Measurements from ENCODE around the gene CFAP221.
"Not testable (repeated sequence)": the region's sequence is repeated elsewhere in the genome, so short reads cannot be mapped to it uniquely, and the experiment has no call there.

Gene CFAP221

DNA sequence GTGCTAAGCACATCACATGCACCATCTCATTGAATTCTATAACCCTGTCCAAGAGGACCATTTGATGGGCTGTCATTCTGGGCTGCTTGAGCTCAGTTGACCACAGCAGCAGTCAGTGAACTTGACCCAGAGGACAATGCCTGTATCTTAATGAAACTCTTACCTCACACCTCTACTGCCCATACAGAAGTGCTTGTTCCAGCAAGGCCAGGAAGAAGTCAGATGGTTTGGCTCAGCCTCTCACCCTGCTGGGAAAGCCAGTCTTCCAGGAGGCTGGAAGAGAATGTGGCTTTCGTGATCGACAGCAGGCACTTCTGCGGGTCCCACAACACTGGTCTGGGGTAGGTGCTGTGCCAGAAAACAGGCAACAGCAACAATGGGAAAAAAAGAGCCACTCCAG, 47.3 kb downstream of the CFAP221 start:
- DNase-seq, result no peak

DNA sequence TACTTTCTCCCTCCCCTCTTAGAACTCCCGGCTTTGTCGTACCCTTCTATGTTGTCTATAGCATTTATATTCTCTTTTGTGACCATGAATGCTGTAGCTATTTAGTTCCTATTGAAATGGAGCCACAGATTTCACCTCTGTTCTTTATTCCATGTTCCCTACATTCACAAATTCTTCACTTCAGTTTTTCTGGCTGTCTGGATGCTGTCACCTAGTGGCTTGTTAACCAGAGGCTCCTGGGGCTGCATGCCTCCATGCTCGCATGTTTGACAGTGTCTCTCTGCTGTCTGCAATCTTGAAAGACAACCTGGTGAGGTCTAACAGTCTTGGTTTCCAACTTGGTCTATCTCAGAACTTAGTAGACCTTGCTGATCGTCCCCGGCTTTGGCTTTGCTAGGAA, 48.2 kb downstream of the CFAP221 start:
- no peak for DNase-seq

DNA sequence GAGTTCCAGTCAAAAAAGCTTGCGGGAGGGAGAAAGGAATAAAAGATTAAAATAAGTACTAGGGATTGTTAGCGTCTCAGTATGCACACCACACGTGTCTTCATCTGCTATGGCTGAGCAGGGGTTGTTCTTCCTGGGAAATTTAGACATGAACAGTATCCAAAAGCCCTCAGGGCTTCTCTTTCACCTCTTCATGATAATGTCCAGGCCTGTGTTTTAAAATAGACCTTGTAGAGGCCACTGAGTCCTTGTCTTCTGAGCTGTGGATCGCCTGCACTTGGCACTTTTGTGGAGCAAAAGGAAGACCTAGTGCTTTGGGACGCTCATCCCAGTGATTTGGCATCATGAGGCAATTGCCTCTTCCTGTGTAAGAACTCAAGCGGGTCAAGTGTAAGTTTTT, 52.4 kb downstream of the CFAP221 start:
- DNase-seq, result no peak

DNA sequence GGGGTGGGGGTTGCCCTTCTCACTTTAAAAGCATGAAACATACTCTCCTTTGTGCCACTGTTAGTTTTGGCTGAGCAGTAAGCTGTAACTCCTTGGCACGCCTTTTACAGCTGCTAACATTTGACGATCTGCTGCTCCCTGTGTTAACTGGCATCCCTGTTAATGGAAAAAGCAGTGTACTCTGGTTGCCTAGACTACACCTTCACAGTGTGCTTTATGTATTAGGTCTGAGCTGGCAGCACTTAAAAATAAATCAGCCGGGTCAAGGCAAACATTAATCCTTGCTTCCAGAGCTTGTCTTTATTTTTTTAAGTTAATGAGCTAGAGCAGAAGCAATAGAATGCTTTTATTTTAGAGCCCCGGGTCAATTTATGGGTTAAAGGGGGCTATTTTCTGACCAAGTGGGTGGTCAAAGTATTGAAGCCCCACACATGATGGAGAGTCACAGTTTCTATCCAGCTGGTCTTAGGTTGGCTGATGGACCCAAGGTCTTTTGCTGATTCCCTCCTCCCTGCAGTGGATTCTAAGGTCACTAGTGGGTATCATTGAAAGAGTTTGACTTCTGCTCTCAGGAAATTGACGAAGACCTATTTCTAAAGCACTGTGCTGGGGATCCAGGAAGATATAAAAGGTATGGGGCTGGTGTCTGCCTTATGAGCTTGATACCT, 54.5 kb downstream of the CFAP221 start:
- no peak for DNase-seq

DNA sequence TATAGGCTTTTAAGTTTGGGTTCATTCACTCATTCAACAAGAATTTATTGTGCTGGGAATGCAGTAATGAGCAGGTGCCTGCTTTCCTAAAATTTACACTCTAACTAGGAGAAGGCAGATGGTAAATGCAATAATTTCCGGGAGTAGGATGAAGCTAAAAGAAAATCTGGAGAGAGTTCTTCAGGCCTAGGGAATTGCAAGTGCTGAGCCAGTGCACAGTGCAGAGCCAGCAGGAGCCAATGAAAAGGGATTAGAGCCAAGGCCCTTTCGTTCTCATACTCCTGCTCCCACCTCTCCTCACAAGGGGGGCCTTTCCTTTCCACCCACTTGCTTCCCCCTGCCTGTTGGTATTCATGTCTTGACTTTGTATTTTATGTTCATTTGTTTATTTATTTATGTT, 55.1 kb downstream of the CFAP221 start:
- no peak for DNase-seq

DNA sequence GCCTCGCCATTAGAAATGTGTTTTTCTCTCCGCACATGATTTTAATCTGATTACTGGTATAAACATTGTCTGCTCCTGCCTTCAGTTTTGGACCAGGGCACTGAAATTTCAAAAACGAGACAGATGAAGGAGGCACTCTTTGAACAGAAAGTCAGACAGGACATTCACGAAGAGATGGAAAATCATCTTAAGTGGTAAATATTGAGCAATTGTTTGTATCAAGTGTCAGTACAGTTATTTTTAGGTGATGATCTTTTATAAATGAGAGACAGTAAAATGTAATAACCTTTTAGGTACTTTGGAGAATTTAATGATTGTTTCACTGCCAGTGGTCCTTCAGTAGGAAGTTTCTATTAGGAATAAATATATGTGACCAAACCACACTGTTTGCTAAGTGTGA, 60.8 kb downstream of the CFAP221 start:
- no peak for DNase-seq

DNA sequence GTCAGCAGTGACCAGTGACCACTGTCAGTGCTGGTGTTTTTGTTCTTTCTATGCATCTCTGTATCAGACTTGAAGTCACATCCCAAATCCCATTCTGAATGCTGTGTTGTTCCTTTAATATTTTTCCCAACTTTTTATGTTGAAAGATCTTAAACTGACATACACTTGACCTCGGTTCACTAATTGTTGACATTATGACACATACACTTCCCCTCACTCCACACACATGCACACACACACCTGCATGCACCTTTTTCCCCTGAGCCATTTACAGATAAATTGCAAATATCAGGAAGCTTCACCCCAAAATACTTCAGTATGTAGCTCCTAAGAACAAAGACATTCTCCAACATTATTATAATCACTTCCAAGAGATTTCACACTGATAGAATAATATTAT, 62.4 kb downstream of the CFAP221 start:
- DNase-seq, result no peak

DNA sequence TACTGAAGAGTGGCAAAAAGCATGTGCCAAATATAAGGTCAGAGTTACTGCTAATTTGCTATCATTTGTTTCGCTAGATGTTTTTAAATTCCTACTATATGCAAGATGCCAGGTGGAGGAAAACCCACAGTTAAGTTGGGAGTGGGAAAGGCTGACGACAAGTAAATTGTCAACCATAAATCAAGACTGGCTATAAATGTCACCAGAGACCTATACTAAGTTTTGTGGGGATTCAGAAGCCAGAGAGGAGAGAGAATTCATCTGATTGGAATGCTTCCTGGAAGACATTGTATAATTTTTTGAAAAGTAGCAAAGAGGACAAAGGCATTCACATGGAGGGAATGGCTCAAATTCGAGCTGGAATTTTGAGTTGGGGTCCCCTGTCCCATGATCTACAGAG, 64.3 kb downstream of the CFAP221 start:
- no peak for DNase-seq

DNA sequence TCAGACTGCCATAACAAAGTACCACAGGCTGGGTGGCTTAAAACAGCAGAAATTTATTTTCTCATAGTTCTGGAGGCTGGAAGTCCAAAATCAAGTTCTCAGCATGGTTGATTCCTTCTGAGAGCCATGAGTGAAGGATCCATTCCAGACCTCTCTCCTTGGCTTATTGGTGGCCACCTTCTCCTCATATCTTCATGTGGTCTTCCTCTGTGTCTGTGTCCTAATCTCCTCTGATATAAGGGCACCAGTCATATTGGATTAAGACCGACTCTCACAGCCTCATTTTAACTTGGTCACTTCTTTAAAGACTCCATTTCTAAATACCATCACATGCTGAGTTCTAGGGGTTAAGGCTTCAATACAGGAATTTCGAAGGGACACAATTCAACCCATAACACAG, 65.1 kb downstream of the CFAP221 start:
- DNase-seq, result no peak

DNA sequence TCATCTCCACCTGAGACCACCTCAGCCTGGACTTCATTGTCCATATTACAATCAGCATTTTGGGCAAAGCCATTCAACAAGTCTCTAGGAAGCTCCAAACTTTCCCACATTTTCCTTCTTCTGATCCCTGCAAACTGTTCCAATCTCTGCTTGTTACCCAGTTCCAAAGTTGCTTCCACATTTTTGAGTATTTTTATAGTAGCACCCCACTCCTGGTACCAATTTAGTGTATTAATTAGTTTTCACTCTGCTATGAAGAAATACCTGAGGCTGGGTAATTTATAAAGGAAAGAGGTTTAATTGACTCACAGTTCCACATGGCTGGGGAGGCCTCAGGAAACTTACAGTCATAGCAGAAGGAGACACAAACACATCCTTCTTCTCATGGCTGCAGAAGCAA, 69.9 kb downstream of the CFAP221 start:
- DNase-seq, result not testable (repeated sequence)

DNA sequence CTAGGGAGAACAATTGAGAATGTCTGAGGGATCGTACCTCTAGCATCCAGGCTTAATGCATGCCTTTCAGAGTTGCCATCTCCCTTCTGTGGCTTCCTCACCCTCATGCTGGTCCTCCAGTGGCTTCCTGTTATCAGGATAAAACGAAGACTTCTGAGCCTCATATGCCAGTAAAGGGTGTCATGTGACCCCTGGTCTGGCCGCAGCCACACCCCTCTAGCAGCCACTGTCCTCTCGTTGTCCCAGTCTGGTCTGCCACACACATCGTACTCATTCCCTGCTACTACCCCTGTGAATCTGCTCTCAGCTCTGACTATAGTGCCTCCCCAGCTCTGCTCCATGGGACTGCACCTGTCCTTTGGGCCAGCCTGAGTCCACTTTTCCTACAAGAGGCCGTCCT, 72.2 kb downstream of the CFAP221 start:
- DNase-seq, result no peak

DNA sequence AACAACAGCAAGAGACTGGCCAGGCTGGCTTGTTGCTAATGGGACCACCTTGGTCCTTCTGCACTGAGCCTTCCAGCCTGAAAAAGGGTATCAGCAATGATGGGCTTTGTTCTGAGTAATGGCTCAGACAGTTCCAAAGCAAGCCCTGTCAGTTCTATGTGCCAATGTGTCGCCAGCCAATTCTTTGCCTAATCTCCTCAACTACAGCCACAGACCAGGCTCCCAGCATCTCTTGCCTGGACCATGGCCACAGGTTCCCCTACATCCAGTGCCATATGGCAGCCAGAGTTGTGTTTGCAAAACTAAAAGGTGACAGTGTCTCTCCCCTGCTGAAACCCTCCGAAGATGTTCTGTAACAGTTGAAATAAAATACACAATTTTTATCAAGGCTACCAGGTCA, 73.2 kb downstream of the CFAP221 start:
- DNase-seq, result no peak

DNA sequence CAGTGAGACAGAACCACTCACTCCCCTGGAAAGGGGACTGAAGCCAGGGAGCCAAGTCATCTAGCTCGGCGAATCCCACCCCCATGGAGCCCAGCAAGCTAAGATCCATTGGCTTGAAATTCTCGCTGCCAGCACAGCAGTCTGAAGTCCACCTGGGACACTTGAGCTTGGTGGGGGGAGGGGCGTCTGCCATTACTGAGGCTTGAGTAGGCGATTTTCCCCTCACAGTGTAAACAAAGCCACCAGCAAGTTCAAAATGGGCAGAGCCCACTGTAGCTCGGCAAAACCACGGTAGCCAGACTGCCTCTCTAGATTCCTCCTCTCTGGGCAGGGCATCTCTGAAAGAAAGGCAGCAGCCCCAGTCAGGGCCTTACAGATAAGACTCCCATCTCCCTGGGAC, 74.5 kb downstream of the CFAP221 start:
- DNase-seq, result not testable (repeated sequence)

DNA sequence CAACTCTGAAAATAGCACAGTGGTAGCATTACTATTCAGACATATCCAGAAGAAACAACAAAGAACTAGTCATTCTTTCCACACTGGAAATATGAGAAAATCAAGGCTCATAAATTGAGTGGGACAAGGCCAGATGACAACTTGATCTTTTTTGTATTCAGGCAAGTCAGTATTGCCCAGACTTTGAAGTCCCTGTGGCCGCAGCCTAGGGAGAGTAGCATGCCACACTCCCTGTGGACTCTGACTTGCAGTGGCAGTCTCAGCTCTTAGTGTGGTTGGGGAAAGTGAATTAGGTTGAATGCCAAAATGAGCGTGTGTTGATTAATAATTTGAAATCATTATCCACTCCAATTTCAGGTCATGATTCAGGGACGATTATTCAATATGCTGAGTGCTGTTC, 81.0 kb downstream of the CFAP221 start:
- DNase-seq, result no peak

DNA sequence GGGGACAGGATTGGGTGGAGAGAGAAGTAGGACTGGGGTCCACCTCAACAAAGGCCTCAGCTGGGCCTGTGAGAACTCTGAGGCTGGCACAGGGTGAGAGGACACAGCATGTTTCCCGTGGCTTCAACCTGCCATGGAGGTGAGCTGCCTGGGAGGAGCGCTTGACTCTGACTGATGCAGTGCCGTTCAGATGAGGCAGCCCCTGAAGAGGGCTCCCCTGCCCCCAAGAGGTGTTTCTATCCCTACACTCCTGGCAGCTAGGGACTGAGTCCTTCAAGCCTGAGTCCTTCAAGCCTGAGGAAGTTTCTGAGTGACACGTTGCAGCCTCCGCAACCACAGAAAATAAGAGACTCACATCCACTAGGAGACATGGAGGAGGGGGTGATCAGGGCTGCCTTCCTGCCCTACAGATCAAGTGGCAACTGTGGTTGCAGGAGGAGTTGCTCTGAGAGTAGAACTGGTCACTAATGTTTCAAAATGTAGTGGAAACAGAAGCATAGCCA, 85.1 kb downstream of the CFAP221 start:
- no peak for DNase-seq

DNA sequence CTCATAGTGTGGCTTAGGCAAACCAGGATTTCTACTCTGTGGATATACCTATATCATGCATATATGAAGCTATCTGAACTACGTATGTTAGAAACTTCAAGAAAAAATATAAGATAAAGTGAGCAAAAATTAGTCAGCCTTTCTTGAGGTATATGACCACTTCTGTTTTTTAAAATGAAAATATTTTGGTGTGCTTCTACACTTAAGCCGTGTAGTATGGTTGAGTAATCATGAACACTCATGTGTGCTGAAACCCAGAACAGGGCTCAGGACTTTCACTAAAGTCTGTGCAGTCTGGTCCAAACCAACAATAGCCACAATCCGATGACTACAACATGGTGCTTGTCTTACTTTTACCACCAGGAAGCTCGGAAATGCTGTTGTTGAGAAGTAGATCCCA, 85.9 kb downstream of the CFAP221 start:
- no peak for DNase-seq

DNA sequence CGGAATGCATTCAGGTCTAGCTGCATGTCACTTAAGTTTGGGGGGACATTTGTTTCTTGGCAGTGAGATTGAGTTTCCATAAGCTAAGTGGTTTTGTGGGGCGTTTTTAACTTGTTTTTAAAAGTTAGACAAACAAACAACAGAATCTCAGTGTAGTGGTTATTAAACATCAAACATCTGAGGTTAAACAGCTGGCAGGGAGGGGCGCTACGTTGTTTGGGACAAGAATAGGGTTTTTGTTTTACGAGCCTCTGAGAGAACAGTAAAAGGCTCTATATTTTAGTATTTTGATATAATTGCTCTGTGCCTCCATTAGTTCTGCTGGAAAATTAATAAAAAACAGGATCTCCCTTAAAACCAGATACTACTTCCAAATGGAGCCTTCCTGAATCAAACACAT, 93.1 kb downstream of the CFAP221 start:
- DNase-seq, result no peak

DNA sequence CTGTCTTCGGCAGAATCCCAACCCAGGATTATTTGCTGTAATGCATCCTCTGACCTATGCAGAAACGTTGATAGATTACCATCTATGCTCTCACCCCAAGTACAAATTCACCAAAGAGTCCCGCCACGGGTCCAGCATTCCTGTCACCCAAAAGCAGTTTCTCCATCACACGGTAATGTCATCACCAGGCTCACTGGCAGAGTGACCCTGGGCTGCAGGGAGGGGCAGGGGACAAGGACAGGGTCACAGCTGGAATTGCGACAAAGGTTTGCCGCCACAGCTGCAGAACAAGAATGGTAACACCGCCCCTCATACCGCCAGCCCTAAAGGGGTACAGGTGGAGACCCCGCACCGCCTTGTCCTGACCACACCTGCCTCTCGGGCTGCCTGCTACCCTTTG, 94.0 kb downstream of the CFAP221 start:
- no peak for DNase-seq

DNA sequence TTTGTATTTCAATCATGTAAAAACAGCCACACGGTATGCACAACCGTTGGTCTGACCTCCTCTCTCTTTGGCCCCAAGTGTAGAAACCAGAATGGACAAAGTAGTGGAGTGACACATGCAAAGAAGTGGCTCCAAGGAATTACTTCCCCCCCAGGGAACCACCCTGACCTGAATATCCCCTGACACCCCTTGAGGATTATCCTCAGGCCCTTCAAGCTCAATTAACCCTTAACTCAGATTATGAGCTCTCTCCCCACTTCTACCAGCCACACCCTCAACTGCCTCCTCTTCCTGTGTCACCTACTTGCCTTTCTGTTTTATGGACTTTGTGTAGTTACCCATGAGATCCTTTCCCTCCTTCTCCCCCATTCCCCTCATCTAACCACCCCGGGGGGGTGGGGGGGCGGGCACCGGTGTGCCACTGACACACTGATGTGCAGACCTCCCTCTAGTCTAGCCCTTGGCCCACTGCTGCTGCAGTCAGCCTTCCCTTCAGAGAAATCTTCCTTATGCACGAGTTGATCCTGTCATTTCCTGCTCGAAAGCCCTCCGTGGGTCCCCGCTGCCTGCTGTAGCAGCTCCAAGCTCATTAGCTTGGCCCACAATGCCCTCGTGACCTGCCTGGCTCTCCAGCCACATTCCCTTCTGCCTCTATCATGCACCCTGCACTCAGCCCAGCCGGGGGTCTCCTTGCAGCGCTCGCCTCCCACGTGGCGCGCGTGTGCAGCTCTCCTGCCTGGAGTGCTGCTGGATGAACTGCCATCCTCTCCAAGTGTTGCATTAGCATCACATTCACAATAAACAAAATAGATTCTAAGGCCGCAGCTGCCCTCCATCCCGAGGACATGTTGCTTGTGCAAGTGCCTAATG, 94.7 kb downstream of the CFAP221 start:
- DNase-seq, result no peak

DNA sequence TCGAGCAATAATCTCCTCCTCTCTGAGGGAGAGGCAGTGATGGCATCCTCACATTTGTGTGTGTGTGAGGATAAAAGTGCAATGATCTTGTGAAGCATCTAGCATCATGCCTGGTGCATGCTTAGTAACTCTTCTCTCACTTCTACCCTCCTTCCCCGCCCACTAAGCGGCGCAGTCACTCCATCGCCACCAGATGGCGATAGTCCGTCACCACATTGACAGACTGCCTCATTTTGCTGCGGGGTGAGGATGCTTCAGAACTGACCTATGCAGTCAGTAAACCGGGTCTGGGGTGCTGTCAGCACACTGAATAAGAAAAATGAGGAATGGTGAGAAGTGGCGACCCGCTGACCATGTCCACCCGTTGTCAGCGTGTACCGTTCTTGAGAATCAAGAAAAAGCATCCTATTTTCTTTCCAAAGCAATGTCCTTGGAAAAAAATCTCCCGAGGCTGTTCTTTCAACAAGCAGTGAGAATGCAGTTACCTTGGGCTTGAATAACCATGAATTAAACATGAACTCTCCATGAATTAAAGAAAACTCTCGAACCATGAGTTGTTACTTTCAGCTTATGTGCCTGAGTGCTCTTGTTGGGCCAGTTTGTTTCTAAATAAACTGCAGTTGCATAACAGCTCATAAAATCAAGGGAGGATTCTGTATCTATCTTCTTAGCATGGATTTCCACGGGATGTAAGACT, 97.5 kb downstream of the CFAP221 start:
- peak; percentile 68 for DNase-seq

DNA sequence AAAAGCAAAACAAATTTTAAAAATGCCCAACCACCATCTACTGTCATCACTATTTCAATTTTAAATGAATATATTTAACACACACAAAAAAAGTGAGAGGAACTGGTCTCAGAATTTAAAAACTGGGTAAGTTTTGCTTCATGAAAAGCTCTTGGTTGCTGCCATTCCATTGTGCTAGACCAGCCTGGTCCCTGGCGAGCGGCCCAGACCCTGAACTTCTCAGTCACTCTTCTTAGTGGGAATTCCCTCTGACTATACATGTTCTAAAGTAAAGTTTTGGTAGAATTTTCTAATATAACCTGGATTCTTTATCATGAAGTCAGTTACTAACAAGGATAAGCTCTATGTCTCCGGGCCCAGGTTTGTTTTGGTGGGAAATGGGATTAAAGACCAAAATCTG, 99.9 kb downstream of the CFAP221 start:
- DNase-seq, result no peak

DNA sequence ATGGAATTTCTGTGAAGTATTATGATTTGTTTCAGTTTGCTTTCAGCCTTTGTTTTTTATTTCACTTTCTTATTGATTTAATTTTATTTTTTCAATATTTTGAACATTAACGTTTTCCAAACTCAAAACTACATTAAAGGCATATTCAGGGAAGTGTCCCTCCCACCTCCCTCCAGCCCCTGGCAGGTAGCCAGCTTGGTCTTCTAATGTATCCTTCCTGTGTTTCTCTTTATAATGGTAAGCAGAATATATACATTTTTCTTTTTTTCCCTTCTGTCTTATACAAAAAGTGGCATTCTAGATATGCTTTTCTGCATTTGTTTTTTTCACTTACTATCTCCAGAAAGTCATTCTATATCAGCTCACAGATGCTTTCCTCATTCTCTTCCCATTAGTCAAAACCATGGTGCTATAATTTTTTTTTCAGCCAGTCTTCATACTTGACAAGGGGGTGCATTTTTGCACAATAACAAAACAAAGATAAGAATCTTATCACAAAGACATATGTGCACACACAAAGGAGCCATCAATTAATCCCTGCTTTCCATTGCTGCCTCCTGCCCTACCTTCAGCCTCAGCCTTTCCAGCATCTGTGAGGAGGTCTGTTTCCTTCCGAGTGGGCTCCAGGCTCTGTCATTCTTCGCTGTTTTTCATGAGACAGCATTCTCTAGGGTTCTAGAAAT, 101.1 kb downstream of the CFAP221 start:
- no peak for DNase-seq

DNA sequence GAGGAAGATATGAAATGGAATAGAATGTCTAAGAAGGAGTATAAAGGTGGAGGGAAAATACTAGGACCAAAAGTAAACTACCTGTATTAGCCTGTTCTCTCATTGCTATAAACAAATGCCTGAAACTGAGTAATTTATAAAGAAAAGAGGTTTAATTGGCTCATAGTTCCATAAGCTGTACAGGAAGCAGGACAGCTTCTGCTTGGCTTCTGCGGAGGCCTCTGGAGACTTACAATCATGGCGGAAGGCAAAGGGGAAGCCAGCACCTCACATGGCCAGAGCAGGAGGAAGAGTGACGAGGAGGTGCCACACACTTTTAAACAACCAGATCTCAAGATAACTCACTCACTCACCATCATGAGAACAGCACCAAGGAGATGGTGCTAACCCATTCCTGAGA, 101.9 kb downstream of the CFAP221 start:
- DNase-seq, result no peak

Measured in activated CD4-positive, alpha-beta T cell treated with anti-CD3 and anti-CD28 coated beads, Interleukin-2, amount 50 U/mL, for 16 hours (primary cell).